BLaER1 (cell line): ENCODE data around the gene EIF4G3.

Experiments
- H3K27ac ChIP-seq: shearing (Covaris generic); formaldehyde crosslinking; 2 replicates; pipeline ENCODE4 v1.8.1; 2022
- H3K27me3 ChIP-seq: shearing (Covaris generic); formaldehyde crosslinking; 2 replicates; pipeline ENCODE4 v1.8.1; 2022
- H3K36me3 ChIP-seq: shearing (Covaris generic); formaldehyde crosslinking; 2 replicates; pipeline ENCODE4 v1.8.1; 2022
- H3K4me1 ChIP-seq: shearing (Covaris generic); formaldehyde crosslinking; 2 replicates; pipeline ENCODE4 v1.8.1; 2022
- H3K4me2 ChIP-seq: shearing (Covaris generic); formaldehyde crosslinking; 2 replicates; pipeline ENCODE4 v1.8.1; 2022
- H3K4me3 ChIP-seq: shearing (Covaris generic); formaldehyde crosslinking; 2 replicates; pipeline ENCODE4 v1.8.1; 2022
- H3K9ac ChIP-seq: shearing (Covaris generic); formaldehyde crosslinking; 2 replicates; pipeline ENCODE4 v1.8.1; 2022
- H3K9me3 ChIP-seq: shearing (Covaris generic); formaldehyde crosslinking; 2 replicates; pipeline ENCODE4 v1.8.1; 2022
- H4K20me1 ChIP-seq: shearing (Covaris generic); formaldehyde crosslinking; 2 replicates; pipeline ENCODE4 v1.8.1; 2022
- Cebpa-rat ChIP-seq: shearing (Covaris generic); IDR thresholded peaks from 2 replicates; pipeline ENCODE4 v1.8.1; 2022

Gene EIF4G3

GRCh38 chr1:21114431-21114830, 62.3 kb downstream of the EIF4G3 start:
- Histone ChIP-seq H3K9me3 (no peaks in the 10 kb centered on the region), H4K20me1 (peaks cover 35% of the 10 kb centered on the region), H3K4me1 (no peaks in the 10 kb centered on the region), H3K36me3 (peaks cover 27% of the 10 kb centered on the region), H3K27me3 (no peaks in the 10 kb centered on the region), H3K4me3 (no peak overlapping the region), H3K27ac (no peak overlapping the region), H3K9ac (no peak overlapping the region), H3K4me2 (no peak overlapping the region)
- TF ChIP-seq Cebpa-rat: no peak

DNA sequence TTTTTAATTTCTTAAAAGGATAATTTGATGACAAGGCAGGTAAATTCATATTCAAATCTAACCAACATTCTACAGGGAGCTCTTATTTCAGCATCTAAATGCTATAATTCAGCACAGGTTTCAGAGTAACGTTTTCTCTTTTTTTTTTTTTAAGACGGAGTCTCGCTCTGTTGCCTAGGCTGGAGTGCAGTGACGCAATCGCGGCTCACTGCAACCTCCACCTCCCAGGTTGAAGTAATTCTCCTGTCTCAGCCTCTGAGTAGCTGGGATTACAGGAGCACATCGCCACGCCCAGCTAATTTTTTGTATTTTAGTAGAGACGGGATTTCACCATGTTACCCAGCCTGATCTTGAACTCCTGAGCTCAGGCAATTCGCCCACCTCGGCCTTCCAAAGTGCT, 66.5 kb downstream of the EIF4G3 start:
- no peaks in the 10 kb centered on the region for H3K9me3 ChIP-seq
- H3K36me3 ChIP-seq: peaks cover 56% of the 10 kb centered on the region
- H3K9ac ChIP-seq: no peak overlapping the region
- H3K4me2 ChIP-seq: no peak overlapping the region
- no peaks in the 10 kb centered on the region for H3K27me3 ChIP-seq
- peaks cover 11% of the 10 kb centered on the region for H4K20me1 ChIP-seq
- H3K4me1 ChIP-seq: no peaks in the 10 kb centered on the region
- no peak for TF ChIP-seq Cebpa-rat
- H3K27ac ChIP-seq: no peak overlapping the region
- no peak overlapping the region for H3K4me3 ChIP-seq

DNA sequence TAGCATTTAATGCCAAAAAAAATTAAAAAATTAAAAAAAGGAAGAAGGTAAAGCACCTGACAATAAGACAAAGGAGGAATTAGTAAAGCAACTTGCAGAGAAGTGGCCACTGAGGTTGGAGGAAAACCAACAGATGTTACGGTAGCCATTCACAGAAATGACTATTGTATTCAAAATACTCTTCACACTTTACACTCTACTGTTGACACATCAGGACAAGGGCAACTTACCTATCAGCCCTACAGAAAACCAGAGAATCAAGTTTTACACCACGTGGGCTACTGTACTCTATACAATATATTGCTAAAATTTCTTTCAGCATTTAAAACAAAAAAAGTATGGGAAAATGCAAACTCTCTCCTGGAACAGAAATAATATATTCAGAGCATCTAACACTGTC, 70.0 kb downstream of the EIF4G3 start:
- H3K27ac ChIP-seq: no peak overlapping the region
- no peaks in the 10 kb centered on the region for H3K4me1 ChIP-seq
- no peak overlapping the region for H3K9ac ChIP-seq
- peaks cover 68% of the 10 kb centered on the region for H3K36me3 ChIP-seq
- no peaks in the 10 kb centered on the region for H3K9me3 ChIP-seq
- no peak overlapping the region for H3K4me2 ChIP-seq
- no peak for TF ChIP-seq Cebpa-rat
- no peaks in the 10 kb centered on the region for H3K27me3 ChIP-seq
- no peak overlapping the region for H3K4me3 ChIP-seq
- no peaks in the 10 kb centered on the region; the same call in 1 of the 2 replicates for H4K20me1 ChIP-seq

DNA sequence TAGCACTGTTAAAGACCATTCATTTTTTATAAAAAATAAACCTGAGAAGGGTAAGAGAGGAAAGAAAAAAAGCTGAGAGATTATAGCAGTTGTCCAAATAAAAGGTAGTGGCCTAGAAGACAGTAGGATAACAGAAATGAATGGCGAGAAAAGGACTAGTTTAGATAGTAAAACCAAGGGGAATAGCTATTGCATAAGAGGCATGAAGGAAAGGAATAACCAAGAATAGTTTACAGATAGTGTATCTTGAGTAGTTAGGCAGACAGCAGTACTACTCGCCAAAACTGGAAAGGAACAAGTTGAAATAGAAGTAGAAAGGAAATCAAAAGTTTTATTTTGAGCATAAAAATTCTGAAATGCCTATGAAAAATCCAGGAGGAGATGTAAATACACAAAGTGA, 70.5 kb downstream of the EIF4G3 start:
- peaks cover 67% of the 10 kb centered on the region for H3K36me3 ChIP-seq
- H3K4me2 ChIP-seq: no peak overlapping the region
- H3K27ac ChIP-seq: no peak overlapping the region
- no peaks in the 10 kb centered on the region for H3K4me1 ChIP-seq
- no peak for TF ChIP-seq Cebpa-rat
- no peaks in the 10 kb centered on the region for H3K27me3 ChIP-seq
- H3K9me3 ChIP-seq: no peaks in the 10 kb centered on the region
- no peak overlapping the region for H3K4me3 ChIP-seq
- H3K9ac ChIP-seq: no peak overlapping the region
- H4K20me1 ChIP-seq: no peaks in the 10 kb centered on the region; the same call in 1 of the 2 replicates

DNA sequence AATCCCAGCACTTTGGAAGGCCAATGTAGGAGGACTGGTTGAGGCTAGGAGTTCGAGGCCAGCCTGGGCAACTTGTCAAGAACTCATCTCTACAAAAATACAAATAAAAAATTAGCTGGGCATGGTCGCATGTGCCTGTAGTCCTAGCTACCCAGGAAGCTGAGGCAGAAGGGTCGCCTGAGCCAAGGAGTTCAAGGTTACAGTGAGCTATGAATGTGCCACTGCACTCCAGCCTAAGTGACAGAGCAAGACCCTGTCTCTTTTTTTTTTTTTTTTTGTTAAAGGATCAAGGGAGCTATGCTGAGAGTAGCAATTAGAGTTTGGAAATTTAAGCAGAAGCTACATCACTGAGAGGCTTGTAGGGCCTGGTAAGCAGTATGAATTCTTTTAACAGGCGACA, 70.9 kb downstream of the EIF4G3 start:
- no peak overlapping the region for H3K27ac ChIP-seq
- no peaks in the 10 kb centered on the region; the same call in 1 of the 2 replicates for H4K20me1 ChIP-seq
- H3K27me3 ChIP-seq: no peaks in the 10 kb centered on the region
- H3K4me1 ChIP-seq: peaks cover 2% of the 10 kb centered on the region
- no peaks in the 10 kb centered on the region for H3K9me3 ChIP-seq
- peaks cover 66% of the 10 kb centered on the region for H3K36me3 ChIP-seq
- H3K4me3 ChIP-seq: no peak overlapping the region
- H3K4me2 ChIP-seq: no peak overlapping the region
- no peak overlapping the region for H3K9ac ChIP-seq
- no peak for TF ChIP-seq Cebpa-rat

GRCh38 chr1:21104683-21105082, 72.0 kb downstream of the EIF4G3 start:
- H3K4me1 ChIP-seq: peaks cover 7% of the 10 kb centered on the region
- TF ChIP-seq Cebpa-rat: no peak
- no peaks in the 10 kb centered on the region for H3K27me3 ChIP-seq
- H3K9ac ChIP-seq: no peak overlapping the region
- no peak overlapping the region for H3K4me3 ChIP-seq
- H3K36me3 ChIP-seq: peaks cover 61% of the 10 kb centered on the region
- no peaks in the 10 kb centered on the region; the same call in 1 of the 2 replicates for H4K20me1 ChIP-seq
- no peak overlapping the region for H3K4me2 ChIP-seq
- H3K9me3 ChIP-seq: no peaks in the 10 kb centered on the region
- no peak overlapping the region for H3K27ac ChIP-seq

GRCh38 chr1:21100481-21100921, 76.2 kb downstream of the EIF4G3 start:
- Histone ChIP-seq H3K4me2 (no peak overlapping the region), H4K20me1 (0 out of 2 replicates have a peak, but pooled peaks cover 11% of the 10 kb centered on the region), H3K9me3 (peaks cover 4% of the 10 kb centered on the region; the same call in 1 of the 2 replicates), H3K27ac (peak overlapping the region; percentile 20; the same call in 1 of the 2 replicates), H3K36me3 (peaks cover 55% of the 10 kb centered on the region), H3K9ac (no peak overlapping the region), H3K27me3 (no peaks in the 10 kb centered on the region), H3K4me3 (no peak overlapping the region), H3K4me1 (peaks cover 7% of the 10 kb centered on the region)
- no peak; the same call in 1 of the 2 replicates for TF ChIP-seq Cebpa-rat

DNA sequence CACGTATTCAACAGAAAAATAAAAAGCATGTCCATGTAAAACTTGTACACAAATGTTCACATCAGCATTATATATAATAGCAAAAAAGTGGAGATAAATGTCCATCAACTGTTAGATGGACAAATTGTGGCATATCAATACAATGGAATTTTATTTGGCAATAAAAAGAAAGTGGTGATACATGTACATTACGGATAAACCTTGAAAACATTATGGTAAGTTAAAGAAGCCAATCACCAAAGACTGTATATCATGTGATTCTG, 76.9 kb downstream of the EIF4G3 start:
- Histone ChIP-seq H3K36me3 (peaks cover 56% of the 10 kb centered on the region), H4K20me1 (0 out of 2 replicates have a peak, but pooled peaks cover 14% of the 10 kb centered on the region), H3K9ac (no peak overlapping the region), H3K4me2 (no peak overlapping the region), H3K27ac (no peak overlapping the region), H3K9me3 (peaks cover 6% of the 10 kb centered on the region; the same call in 1 of the 2 replicates), H3K4me3 (no peak overlapping the region), H3K4me1 (peaks cover 7% of the 10 kb centered on the region), H3K27me3 (no peaks in the 10 kb centered on the region)
- TF ChIP-seq Cebpa-rat: no peak

GRCh38 chr1:21099034-21099868, 77.4 kb downstream of the EIF4G3 start:
- Histone ChIP-seq H3K4me3 (no peak overlapping the region), H4K20me1 (0 out of 2 replicates have a peak, but pooled peaks cover 14% of the 10 kb centered on the region), H3K27ac (no peak overlapping the region), H3K4me1 (peaks cover 7% of the 10 kb centered on the region), H3K9ac (no peak overlapping the region), H3K27me3 (no peaks in the 10 kb centered on the region), H3K4me2 (no peak overlapping the region), H3K36me3 (peaks cover 54% of the 10 kb centered on the region), H3K9me3 (peaks cover 10% of the 10 kb centered on the region; the same call in 1 of the 2 replicates)
- TF ChIP-seq Cebpa-rat: no peak

DNA sequence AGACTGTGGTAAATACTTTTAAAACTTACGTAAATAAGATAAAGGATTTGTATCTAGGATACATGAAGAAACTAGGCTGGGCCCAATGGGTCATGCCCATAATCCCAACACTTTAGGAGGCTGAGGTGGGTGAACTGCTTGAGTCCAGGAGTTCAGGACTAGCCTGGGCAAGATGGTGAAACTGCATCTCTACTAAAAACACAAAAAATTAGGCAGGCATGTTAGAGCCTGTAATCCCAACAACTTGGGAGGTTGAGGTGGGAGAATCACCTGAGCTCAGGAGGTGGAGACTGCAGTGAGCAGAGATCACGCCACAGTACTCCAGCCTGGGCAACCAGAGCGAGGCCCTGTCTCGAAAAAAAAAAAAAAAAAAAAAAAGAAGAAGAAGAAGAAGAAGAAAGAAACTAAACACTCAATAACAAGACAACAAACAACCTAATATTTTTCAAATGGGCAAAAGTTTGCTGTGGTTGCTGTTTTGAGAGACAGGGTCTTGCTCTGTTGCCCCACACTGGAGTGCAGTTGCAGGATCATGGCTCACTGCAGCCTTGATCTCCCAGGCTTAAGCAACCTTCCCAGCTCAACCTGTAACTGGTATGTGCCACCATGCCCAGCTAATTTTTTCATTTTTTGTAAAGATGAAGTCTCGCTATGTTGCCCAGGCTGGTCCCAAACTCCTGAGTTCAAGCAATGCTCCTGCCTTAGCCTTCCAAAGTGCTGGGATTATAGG, 78.3 kb downstream of the EIF4G3 start:
- no peak overlapping the region for H3K9ac ChIP-seq
- no peak overlapping the region for H3K4me2 ChIP-seq
- 0 out of 2 replicates have a peak, but pooled peaks cover 14% of the 10 kb centered on the region for H4K20me1 ChIP-seq
- no peak overlapping the region for H3K4me3 ChIP-seq
- peaks cover 10% of the 10 kb centered on the region; the same call in 1 of the 2 replicates for H3K9me3 ChIP-seq
- no peak overlapping the region for H3K27ac ChIP-seq
- peaks cover 48% of the 10 kb centered on the region for H3K36me3 ChIP-seq
- H3K4me1 ChIP-seq: peaks cover 7% of the 10 kb centered on the region
- H3K27me3 ChIP-seq: no peaks in the 10 kb centered on the region
- no peak for TF ChIP-seq Cebpa-rat
